Measurements from ENCODE around the gene DDX56.

DNA sequence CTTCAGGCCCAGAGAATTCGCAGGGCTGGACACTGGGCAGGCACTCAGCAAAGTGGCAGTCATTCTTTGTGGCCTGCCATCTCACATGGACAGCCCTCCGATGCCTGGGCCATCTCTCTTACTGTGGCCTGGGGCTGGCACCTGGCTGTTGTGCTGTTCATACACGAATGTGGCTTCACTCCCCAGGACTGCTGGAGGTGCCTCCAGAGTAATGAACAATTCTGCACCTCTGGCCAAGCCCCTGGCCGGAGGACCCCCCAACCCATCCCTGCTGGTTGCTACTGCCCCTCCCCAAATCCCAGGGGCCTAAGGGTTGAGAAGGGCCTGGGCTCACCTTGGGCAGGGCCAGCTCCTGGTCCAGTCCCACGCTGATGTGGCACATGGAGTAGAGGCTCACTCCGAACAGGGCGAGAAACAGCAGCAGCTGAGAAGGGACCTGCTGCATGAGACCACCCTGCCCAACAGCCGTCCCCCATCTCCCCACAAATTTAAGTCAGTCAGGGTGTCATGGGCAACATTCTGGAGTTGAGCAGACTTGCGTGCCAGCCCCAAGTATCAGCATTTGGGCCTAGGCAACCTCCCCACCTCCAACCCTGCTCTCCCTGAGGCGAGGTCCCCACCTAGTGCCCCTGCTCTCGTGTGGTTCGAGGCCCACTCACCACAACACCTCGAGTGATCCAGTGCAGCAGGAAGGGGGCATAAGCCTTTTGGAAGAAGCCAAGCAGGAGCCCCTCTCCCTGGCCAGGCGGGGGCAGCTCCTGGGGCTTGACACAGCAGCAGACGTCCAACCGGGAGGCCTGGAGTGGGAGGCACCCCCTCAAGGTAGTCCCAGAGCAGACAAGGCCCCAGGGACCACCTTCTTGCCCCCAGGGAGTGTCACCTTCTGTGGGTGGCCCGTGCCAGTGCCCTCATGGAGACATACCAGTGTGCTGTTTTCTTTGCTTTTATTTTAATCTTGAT lies 42.0 kb downstream of the DDX56 start:
- TF ChIP-seq, protein P1, sequence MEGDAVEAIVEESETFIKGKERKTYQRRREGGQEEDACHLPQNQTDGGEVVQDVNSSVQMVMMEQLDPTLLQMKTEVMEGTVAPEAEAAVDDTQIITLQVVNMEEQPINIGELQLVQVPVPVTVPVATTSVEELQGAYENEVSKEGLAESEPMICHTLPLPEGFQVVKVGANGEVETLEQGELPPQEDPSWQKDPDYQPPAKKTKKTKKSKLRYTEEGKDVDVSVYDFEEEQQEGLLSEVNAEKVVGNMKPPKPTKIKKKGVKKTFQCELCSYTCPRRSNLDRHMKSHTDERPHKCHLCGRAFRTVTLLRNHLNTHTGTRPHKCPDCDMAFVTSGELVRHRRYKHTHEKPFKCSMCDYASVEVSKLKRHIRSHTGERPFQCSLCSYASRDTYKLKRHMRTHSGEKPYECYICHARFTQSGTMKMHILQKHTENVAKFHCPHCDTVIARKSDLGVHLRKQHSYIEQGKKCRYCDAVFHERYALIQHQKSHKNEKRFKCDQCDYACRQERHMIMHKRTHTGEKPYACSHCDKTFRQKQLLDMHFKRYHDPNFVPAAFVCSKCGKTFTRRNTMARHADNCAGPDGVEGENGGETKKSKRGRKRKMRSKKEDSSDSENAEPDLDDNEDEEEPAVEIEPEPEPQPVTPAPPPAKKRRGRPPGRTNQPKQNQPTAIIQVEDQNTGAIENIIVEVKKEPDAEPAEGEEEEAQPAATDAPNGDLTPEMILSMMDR (conservative IDR thresholded peaks at IDR 0.05 in 1 of 2, IDR thresholded peaks at IDR 0.05 in 1 of 2; ENCODE audit: low read depth in 1 of 2, low read length in 2 of 2) = no peak
- no peak for TF ChIP-seq EZH2 (IDR thresholded peaks at IDR 0.05; ENCODE audit: low read length, missing control alignments)

Measured in fibroblast of lung (primary cell).